GM12878 (cell line): ENCODE data around the gene PAPLN. TPM values are rescaled to one million over a fixed set of nuclear protein-coding genes. Genes with fewer than 3 reads are reported as not detected.

Experiments used
- ATAC-seq: fragments of 200-7000 bp; cut with Tn5 transposase; 3 replicates; pipeline ENCODE4 v1.9.1; 2020; ENCODE audit warnings: mild to moderate bottlenecking, moderate library complexity
- BruUV-seq: library from RNA; stranded (reverse); fragments of 400-500 nt; replicated peaks from 2 replicates; lab custom pipeline; 2021; lab: Mats Ljungman, UMichigan
- CTCF ChIA-PET: fragments of 300-600 bp; sonication (Branson Sonifier 250); formaldehyde crosslinking; extraction: SDS; loops from one replicate; lab custom pipeline; 2021; ENCODE audit warnings: inconsistent platforms; lab: Yijun Ruan, JAX
- POLR2A ChIA-PET: fragments of 350-600 bp; formaldehyde crosslinking; extraction: SDS; loops from one replicate; lab custom pipeline; 2021; ENCODE audit warnings: inconsistent platforms; lab: Charles Lee
- RAD21 ChIA-PET: fragments of 300-600 bp; sonication (Branson Sonifier 250); formaldehyde crosslinking; loops from one replicate; lab custom pipeline; 2023; ENCODE audit warnings: antibody characterized with exemption; ENCODE audit not compliant: unreplicated experiment; lab: Charles Lee
- SMC1A ChIA-PET: fragments of 300-600 bp; sonication (Branson Sonifier 250); formaldehyde crosslinking; loops from one replicate; lab custom pipeline; 2023; ENCODE audit not compliant: unreplicated experiment, uncharacterized antibody; lab: Charles Lee
- DNase-seq: peaks from one replicate; pipeline ENCODE4 v3.0.0-alpha.2; 2011; ENCODE audit warnings: low read depth, low spot score
- FAIRE-seq: peaks from 3 replicates; lab custom pipeline; 2011; peaks lifted over from hg19 to GRCh38; lab: Jason Lieb, UNC
- H2AFZ ChIP-seq: 2 replicates; pipeline ENCODE4 v1.6.0; 2011; ENCODE audit warnings: low read depth, low read length, control low read depth; ENCODE audit not compliant: control insufficient read depth
- H3K27ac ChIP-seq: 2 replicates; pipeline ENCODE4 v1.5.1; 2011; ENCODE audit warnings: control low read depth; ENCODE audit not compliant: control insufficient read depth, insufficient read depth
- H3K27me3 ChIP-seq, 2 experiments: replicated peaks in 1 of 2; 2 replicates each; pipeline versions ENCODE4 v1.6.0 to v1.6.1; 2011; ENCODE audit warnings: low read length in 1 of 2; ENCODE audit not compliant: control insufficient read depth in 2 of 2, insufficient read depth in 2 of 2
- H3K36me3 ChIP-seq, 2 experiments: 2 replicates each; pipeline ENCODE4 v1.5.1; 2011; ENCODE audit warnings: low read length in 1 of 2; ENCODE audit not compliant: control insufficient read depth in 2 of 2, insufficient read depth in 2 of 2
- H3K4me1 ChIP-seq: 2 replicates; pipeline ENCODE4 v1.6.1; 2011; ENCODE audit warnings: mild to moderate bottlenecking, low read length, moderate library complexity, mixed read lengths; ENCODE audit not compliant: control insufficient read depth, insufficient read depth
- H3K4me2 ChIP-seq: 2 replicates; pipeline ENCODE4 v1.6.0; 2011; ENCODE audit warnings: control low read depth; ENCODE audit not compliant: control insufficient read depth, insufficient read depth
- H3K4me3 ChIP-seq: fragments of 200-600 bp; sonication (generic); 2 replicates; pipeline ENCODE4 v1.5.1; 2016
- H3K79me2 ChIP-seq: 2 replicates; pipeline ENCODE4 v1.6.0; 2011; ENCODE audit warnings: low read length; ENCODE audit not compliant: control insufficient read depth, insufficient read depth
- H3K9ac ChIP-seq: 2 replicates; pipeline ENCODE4 v1.8.0; 2011; ENCODE audit warnings: low read length, control low read depth, mixed read lengths; ENCODE audit not compliant: control insufficient read depth, insufficient read depth
- H3K9me3 ChIP-seq: replicated peaks from 3 replicates; pipeline ENCODE4 v1.5.1; 2011; ENCODE audit warnings: mild to moderate bottlenecking, low read length; ENCODE audit not compliant: control insufficient read depth, insufficient read depth
- H4K20me1 ChIP-seq: 2 replicates; pipeline ENCODE4 v1.6.0; 2011; ENCODE audit not compliant: control insufficient read depth, insufficient read depth
- CREB1 ChIP-seq: IDR thresholded peaks from 2 replicates; pipeline ENCODE4 v1.6.1; 2012; ENCODE audit warnings: low read depth, mild to moderate bottlenecking, inconsistent platforms
- GATAD2B ChIP-seq: fragments of 450-650 bp; conservative IDR thresholded peaks from 2 replicates; pipeline ENCODE4 v1.6.1; 2017; ENCODE audit warnings: low read depth, mild to moderate bottlenecking, moderate library complexity
- HCFC1 ChIP-seq: fragments of 150-350 bp; IDR thresholded peaks from 2 replicates; pipeline ENCODE4 v1.6.1; 2014; ENCODE audit warnings: low read length
- NFXL1 ChIP-seq: fragments of 450-650 bp; IDR thresholded peaks from 2 replicates; pipeline ENCODE4 v1.6.1; 2017; ENCODE audit warnings: antibody characterized with exemption, mild to moderate bottlenecking, borderline replicate concordance
- PAX8 ChIP-seq: fragments of 450-650 bp; IDR thresholded peaks from 2 replicates; pipeline ENCODE4 v1.6.1; 2017; ENCODE audit warnings: mild to moderate bottlenecking, moderate library complexity
- RFX5 ChIP-seq: IDR thresholded peaks from 2 replicates; pipeline ENCODE4 v1.6.1; 2011; ENCODE audit warnings: low read depth, low read length, improper control_type of control experiment
- ZSCAN29 ChIP-seq: fragments of 450-650 bp; IDR thresholded peaks from 2 replicates; pipeline ENCODE4 v1.6.1; 2017; ENCODE audit warnings: mild to moderate bottlenecking, moderate library complexity
- WGBS: methylation state at CpG from one replicate; pipeline ENCODE4 v1.1.6; 2016; ENCODE audit warnings: low lambda C conversion rate; ENCODE audit not compliant: insufficient replicate concordance, insufficient coverage; ENCODE audit errors: missing lambda C conversion rate; 5-methylcytosine and 5-hydroxymethylcytosine counted together
- in situ Hi-C: fragments of 300-500 bp; cut with MboI; formaldehyde crosslinking; loops from 9 replicates; pipeline ENCODE4 v1.14.3; 2018; ENCODE audit warnings: mixed read lengths
- intact Hi-C: fragments of 100-400 bp; cut with micrococcal nuclease; formaldehyde crosslinking; loops from one replicate; pipeline ENCODE4 v1.14.2; 2022; ENCODE audit not compliant: unreplicated experiment
- polyA plus RNA-seq, 11 experiments: library from polyadenylated mRNA; depleted of rRNA in 4 of 11; unstranded in 6 of 11; stranded (reverse) in 5 of 11; fragments of >200 nt; fragmentation: Nextera tagmentation in 4 of 11; fragmentation: Illumina TruSeq in 1 of 11; extraction: Ambion mirVana in 4 of 11; extraction: Trizol in 1 of 11; gene quantifications; 1 replicate in 1 of 11; 2 replicates in 10 of 11; pipeline versions ENCODE4 v1.2.1 to v1.2.3, GENCODE V29; 2011 to 2016; ENCODE audit warnings: inconsistent platforms in 2 of 11, missing spikeins in 2 of 11, low read depth in 1 of 11
- total RNA-seq, 4 experiments: library from RNA; depleted of rRNA in 3 of 4; stranded (reverse); fragments of >200 nt in 3 of 4; fragmentation: Illumina TruSeq in 1 of 4; extraction: Trizol in 1 of 4; gene quantifications; 2 replicates each; pipeline versions ENCODE4 v1.2.1 to v1.2.3, GENCODE V29; 2013 to 2021
- TF ChIP-seq, protein P1 (sequence below): IDR thresholded peaks from 2 replicates; pipeline ENCODE4 v1.6.1; 2012; ENCODE audit warnings: improper control_type of control experiment, low read depth, low read length; ENCODE audit not compliant: insufficient replicate concordance
- TF ChIP-seq, protein P2 (sequence below): fragments of 450-650 bp; IDR thresholded peaks from 2 replicates; pipeline ENCODE4 v1.6.1; 2016; ENCODE audit warnings: mild to moderate bottlenecking
- TF ChIP-seq, protein P3 (sequence below): fragments of 450-650 bp; IDR thresholded peaks from 2 replicates; pipeline ENCODE4 v1.6.1; 2017; ENCODE audit warnings: mild to moderate bottlenecking, moderate library complexity
- TF ChIP-seq, protein P4 (sequence below): IDR thresholded peaks from 2 replicates; pipeline ENCODE4 v1.6.1; 2012; ENCODE audit warnings: low read depth, low read length, improper control_type of control experiment

The PAPLN gene
- total and polyA plus RNA-seq, 10 of the 15 experiments (the other 5 are each of a cell fraction or from before 2014, with no cell fraction given) = 1.8 to 19.8 (median 7.4) TPM

DNA sequence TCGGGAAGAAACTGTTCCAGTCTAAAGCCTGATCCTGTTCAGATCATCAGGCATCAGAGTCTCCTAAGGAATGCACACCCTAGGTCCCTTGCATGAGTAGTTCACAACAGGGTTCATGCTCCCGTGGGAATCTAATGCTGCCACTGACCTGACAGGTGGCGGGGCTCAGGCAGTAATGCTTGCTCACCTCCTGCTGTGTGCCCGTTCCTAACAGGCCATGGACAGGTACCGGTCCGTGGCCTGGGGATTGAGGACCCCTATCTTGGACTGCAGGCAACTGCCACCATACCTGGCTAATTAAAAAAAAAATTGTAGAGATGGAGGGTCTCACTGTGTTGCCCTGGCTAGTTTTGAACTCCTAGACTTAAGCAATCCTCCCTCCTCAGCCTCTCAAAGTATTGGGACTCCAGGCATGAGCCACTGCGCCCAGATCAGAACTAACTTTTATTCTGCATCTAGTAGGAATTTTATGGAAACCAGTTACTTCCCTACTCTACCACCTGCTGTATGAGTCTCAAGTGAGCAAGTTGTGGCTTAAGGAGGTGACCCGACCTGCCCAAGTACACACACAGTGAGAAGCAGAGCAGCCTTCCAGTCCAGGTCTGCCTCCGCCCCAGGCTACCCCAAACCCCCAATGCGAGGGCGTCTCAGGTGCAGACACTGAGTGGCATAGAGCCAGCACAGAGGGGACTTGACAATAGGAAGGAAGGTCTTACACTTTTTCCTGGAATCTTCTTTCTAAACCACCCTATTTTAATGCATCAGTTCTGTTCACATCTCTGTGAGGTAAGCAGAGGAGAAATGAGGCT, 2.5 kb upstream of the PAPLN start:
- Histone ChIP-seq H3K36me3 (no peaks in the 10 kb centered on the region), H3K27me3 (peaks cover 8 to 26% of the 10 kb centered on the region in 2 experiments), H3K4me3 (no peak overlapping the region), H2AFZ (no peak overlapping the region), H3K9me3 (no peaks in the 10 kb centered on the region; the same call in 2 of the 3 replicates), H3K9ac (no peak overlapping the region), H4K20me1 (no peaks in the 10 kb centered on the region), H3K27ac (no peak overlapping the region), H3K79me2 (no peaks in the 10 kb centered on the region), H3K4me1 (peaks cover 20% of the 10 kb centered on the region), H3K4me2 (no peak overlapping the region)
- DNase-seq (no peak), ATAC-seq (no peak), FAIRE-seq (no peak)
- 38% methylated on average over 11 of the region's 11 CpGs for WGBS
- RAD21 ChIA-PET = interaction anchor here (0.8 to 1.3 kb wide), 6 partner anchors 11 to 243 kb away, joined by 3 to 7 read pairs (median 4); no protein-coding TSS in a partner anchor
- intact Hi-C loops = loop anchor here (5.0 kb wide), 1 partner anchor 238 kb away; no protein-coding TSS in a partner anchor
- in situ Hi-C loops = no loop called here
- BruUV-seq = no TSS peak
- SMC1A ChIA-PET = interaction anchor here (1.1 to 1.4 kb wide), 3 partner anchors 31 to 235 kb away, joined by 3 to 4 read pairs (median 4); no protein-coding TSS in a partner anchor
- CTCF ChIA-PET = interaction anchor here (0.6 to 6.6 kb wide), 6 partner anchors 9 to 237 kb away, joined by 3 to 75 read pairs (median 6); no protein-coding TSS in a partner anchor
- POLR2A ChIA-PET = interaction anchor here (0.8 to 1.1 kb wide), 4 partner anchors 10 to 61 kb away, joined by 3 to 5 read pairs (median 3); no protein-coding TSS in a partner anchor
- TF ChIP-seq PAX8 (no peak), CREB1 (no peak), NFXL1 (no peak), GATAD2B (no peak), RFX5 (no peak), HCFC1 (no peak), ZSCAN29 (no peak)
- TF ChIP-seq, protein P1, sequence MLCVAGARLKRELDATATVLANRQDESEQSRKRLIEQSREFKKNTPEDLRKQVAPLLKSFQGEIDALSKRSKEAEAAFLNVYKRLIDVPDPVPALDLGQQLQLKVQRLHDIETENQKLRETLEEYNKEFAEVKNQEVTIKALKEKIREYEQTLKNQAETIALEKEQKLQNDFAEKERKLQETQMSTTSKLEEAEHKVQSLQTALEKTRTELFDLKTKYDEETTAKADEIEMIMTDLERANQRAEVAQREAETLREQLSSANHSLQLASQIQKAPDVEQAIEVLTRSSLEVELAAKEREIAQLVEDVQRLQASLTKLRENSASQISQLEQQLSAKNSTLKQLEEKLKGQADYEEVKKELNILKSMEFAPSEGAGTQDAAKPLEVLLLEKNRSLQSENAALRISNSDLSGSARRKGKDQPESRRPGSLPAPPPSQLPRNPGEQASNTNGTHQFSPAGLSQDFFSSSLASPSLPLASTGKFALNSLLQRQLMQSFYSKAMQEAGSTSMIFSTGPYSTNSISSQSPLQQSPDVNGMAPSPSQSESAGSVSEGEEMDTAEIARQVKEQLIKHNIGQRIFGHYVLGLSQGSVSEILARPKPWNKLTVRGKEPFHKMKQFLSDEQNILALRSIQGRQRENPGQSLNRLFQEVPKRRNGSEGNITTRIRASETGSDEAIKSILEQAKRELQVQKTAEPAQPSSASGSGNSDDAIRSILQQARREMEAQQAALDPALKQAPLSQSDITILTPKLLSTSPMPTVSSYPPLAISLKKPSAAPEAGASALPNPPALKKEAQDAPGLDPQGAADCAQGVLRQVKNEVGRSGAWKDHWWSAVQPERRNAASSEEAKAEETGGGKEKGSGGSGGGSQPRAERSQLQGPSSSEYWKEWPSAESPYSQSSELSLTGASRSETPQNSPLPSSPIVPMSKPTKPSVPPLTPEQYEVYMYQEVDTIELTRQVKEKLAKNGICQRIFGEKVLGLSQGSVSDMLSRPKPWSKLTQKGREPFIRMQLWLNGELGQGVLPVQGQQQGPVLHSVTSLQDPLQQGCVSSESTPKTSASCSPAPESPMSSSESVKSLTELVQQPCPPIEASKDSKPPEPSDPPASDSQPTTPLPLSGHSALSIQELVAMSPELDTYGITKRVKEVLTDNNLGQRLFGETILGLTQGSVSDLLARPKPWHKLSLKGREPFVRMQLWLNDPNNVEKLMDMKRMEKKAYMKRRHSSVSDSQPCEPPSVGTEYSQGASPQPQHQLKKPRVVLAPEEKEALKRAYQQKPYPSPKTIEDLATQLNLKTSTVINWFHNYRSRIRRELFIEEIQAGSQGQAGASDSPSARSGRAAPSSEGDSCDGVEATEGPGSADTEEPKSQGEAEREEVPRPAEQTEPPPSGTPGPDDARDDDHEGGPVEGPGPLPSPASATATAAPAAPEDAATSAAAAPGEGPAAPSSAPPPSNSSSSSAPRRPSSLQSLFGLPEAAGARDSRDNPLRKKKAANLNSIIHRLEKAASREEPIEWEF = no peak
- TF ChIP-seq, protein P2, sequence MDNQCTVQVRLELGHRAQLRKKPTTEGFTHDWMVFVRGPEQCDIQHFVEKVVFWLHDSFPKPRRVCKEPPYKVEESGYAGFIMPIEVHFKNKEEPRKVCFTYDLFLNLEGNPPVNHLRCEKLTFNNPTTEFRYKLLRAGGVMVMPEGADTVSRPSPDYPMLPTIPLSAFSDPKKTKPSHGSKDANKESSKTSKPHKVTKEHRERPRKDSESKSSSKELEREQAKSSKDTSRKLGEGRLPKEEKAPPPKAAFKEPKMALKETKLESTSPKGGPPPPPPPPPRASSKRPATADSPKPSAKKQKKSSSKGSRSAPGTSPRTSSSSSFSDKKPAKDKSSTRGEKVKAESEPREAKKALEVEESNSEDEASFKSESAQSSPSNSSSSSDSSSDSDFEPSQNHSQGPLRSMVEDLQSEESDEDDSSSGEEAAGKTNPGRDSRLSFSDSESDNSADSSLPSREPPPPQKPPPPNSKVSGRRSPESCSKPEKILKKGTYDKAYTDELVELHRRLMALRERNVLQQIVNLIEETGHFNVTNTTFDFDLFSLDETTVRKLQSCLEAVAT = no peak
- TF ChIP-seq, protein P3, sequence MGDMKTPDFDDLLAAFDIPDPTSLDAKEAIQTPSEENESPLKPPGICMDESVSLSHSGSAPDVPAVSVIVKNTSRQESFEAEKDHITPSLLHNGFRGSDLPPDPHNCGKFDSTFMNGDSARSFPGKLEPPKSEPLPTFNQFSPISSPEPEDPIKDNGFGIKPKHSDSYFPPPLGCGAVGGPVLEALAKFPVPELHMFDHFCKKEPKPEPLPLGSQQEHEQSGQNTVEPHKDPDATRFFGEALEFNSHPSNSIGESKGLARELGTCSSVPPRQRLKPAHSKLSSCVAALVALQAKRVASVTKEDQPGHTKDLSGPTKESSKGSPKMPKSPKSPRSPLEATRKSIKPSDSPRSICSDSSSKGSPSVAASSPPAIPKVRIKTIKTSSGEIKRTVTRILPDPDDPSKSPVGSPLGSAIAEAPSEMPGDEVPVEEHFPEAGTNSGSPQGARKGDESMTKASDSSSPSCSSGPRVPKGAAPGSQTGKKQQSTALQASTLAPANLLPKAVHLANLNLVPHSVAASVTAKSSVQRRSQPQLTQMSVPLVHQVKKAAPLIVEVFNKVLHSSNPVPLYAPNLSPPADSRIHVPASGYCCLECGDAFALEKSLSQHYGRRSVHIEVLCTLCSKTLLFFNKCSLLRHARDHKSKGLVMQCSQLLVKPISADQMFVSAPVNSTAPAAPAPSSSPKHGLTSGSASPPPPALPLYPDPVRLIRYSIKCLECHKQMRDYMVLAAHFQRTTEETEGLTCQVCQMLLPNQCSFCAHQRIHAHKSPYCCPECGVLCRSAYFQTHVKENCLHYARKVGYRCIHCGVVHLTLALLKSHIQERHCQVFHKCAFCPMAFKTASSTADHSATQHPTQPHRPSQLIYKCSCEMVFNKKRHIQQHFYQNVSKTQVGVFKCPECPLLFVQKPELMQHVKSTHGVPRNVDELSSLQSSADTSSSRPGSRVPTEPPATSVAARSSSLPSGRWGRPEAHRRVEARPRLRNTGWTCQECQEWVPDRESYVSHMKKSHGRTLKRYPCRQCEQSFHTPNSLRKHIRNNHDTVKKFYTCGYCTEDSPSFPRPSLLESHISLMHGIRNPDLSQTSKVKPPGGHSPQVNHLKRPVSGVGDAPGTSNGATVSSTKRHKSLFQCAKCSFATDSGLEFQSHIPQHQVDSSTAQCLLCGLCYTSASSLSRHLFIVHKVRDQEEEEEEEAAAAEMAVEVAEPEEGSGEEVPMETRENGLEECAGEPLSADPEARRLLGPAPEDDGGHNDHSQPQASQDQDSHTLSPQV = no peak
- TF ChIP-seq, protein P4, sequence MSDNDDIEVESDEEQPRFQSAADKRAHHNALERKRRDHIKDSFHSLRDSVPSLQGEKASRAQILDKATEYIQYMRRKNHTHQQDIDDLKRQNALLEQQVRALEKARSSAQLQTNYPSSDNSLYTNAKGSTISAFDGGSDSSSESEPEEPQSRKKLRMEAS = no peak
